Breast epithelium (tissue), 3 donors: ENCODE measurements around the gene MAD1L1.

Source experiments
- CTCF ChIP-seq, 3 donors: fragments of 450-650 bp; IDR thresholded peaks; one replicate each; pipeline ENCODE4 v1.5.1; 2016 to 2017; ENCODE audit warnings: antibody characterized with exemption in 3 of 3, mild to moderate bottlenecking in 3 of 3, moderate library complexity in 3 of 3
- POLR2A ChIP-seq: fragments of 450-650 bp; IDR thresholded peaks from one replicate; pipeline ENCODE4 v1.6.1; 2016; ENCODE audit warnings: antibody characterized with exemption, mild to moderate bottlenecking, moderate library complexity
- POLR2AphosphoS5 ChIP-seq, 3 donors: sonication (generic); formaldehyde crosslinking; IDR thresholded peaks; one replicate each; pipeline ENCODE4 v1.6.1; 2017; ENCODE audit warnings: antibody characterized with exemption in 3 of 3

GRCh38 chr7:2159176-2159520 is 73.6 kb downstream of the MAD1L1 start:
- TF ChIP-seq POLR2A = no peak
- TF ChIP-seq CTCF (IDR thresholded peaks at IDR 0.05) = no peak
- TF ChIP-seq POLR2AphosphoS5 (IDR thresholded peaks at IDR 0.05) = no peak
